ENCODE measurements around the gene ZNRF1. TPM values are rescaled to one million over a fixed set of nuclear protein-coding genes. Genes with fewer than 3 reads are reported as not detected.

ZNRF1 gene
- total RNA-seq, 2 donors from 2014 or later = 27.7 to 29.7 TPM

GRCh38 chr16:75027520-75028300 lies 28.9 kb downstream of the ZNRF1 start:
- DNase-seq = no peak
- Histone ChIP-seq H3K4me3 (no peak overlapping the region), H3K36me3 (no peaks in the 10 kb centered on the region), H3K9me3 (no peaks in the 10 kb centered on the region), H3K4me1 (no peaks in the 10 kb centered on the region), H3K27me3 (no peaks in the 10 kb centered on the region), H3K27ac (no peak overlapping the region), H3K9ac (ENCODE audit: low read depth in 2 of 2, low read length in 2 of 2) (no peak overlapping the region)
- intact Hi-C loops (cut with DNase I) = no loop called here
- TF ChIP-seq CTCF (IDR thresholded peaks at IDR 0.05) = no peak

- Histone ChIP-seq H3K4me3 (no peak overlapping the region), H3K36me3 (no peaks in the 10 kb centered on the region), H3K27ac (no peak overlapping the region), H3K9me3 (no peaks in the 10 kb centered on the region), H3K4me1 (no peaks in the 10 kb centered on the region), H3K27me3 (no peaks in the 10 kb centered on the region), H3K9ac (ENCODE audit: low read depth in 2 of 2, low read length in 2 of 2) (no peak overlapping the region)
- intact Hi-C loops (cut with DNase I) = no loop called here
- TF ChIP-seq CTCF (IDR thresholded peaks at IDR 0.05) = no peak
- DNase-seq = no peak
Measured at GRCh38 chr16:75028544-75029135, 29.8 kb downstream of the ZNRF1 start.

- no peak for TF ChIP-seq CTCF (IDR thresholded peaks at IDR 0.05)
- Histone ChIP-seq H3K9me3 (no peaks in the 10 kb centered on the region), H3K27ac (no peak overlapping the region), H3K4me3 (no peak overlapping the region), H3K4me1 (no peaks in the 10 kb centered on the region), H3K36me3 (no peaks in the 10 kb centered on the region), H3K9ac (ENCODE audit: low read depth in 2 of 2, low read length in 2 of 2) (no peak overlapping the region), H3K27me3 (no peaks in the 10 kb centered on the region)
- DNase-seq = no peak
- intact Hi-C loops (cut with DNase I) = no loop called here
Measured at GRCh38 chr16:75029854-75030253, 31.0 kb downstream of the ZNRF1 start.

GRCh38 chr16:75032655-75033054 lies 33.8 kb downstream of the ZNRF1 start:
- Histone ChIP-seq H3K36me3 (no peaks in the 10 kb centered on the region), H3K4me1 (no peaks in the 10 kb centered on the region), H3K9ac (ENCODE audit: low read depth in 2 of 2, low read length in 2 of 2) (no peak overlapping the region), H3K27ac (no peak overlapping the region), H3K9me3 (no peaks in the 10 kb centered on the region), H3K27me3 (no peaks in the 10 kb centered on the region), H3K4me3 (no peak overlapping the region)
- no peak for TF ChIP-seq CTCF (IDR thresholded peaks at IDR 0.05)
- no peak for DNase-seq
- intact Hi-C loops (cut with DNase I) = no loop called here

GRCh38 chr16:75035410-75035968 lies 36.7 kb downstream of the ZNRF1 start:
- H3K27ac ChIP-seq = no peak overlapping the region
- H3K9me3 ChIP-seq = no peaks in the 10 kb centered on the region
- no peak overlapping the region for H3K9ac ChIP-seq (ENCODE audit: low read depth in 2 of 2, low read length in 2 of 2)
- no peaks in the 10 kb centered on the region for H3K36me3 ChIP-seq
- H3K4me3 ChIP-seq = no peak overlapping the region
- TF ChIP-seq CTCF (IDR thresholded peaks at IDR 0.05) = no peak
- H3K4me1 ChIP-seq = no peaks in the 10 kb centered on the region
- no peaks in the 10 kb centered on the region for H3K27me3 ChIP-seq
- intact Hi-C loops (cut with DNase I) = no loop called here
- no peak for DNase-seq
